H9 (cell line): ENCODE measurements around the gene KIAA1958. TPM values are rescaled to one million over a fixed set of nuclear protein-coding genes. Genes with fewer than 3 reads are reported as not detected.

Experiments
- DNase-seq: peaks from one replicate; pipeline ENCODE4 v3.0.0-alpha.2; 2017
- H2AFZ ChIP-seq: one replicate; pipeline ENCODE4 v1.6.1; 2013; ENCODE audit warnings: mild to moderate bottlenecking, low read length, control low read depth, moderate library complexity
- H2AK5ac ChIP-seq: 2 replicates; pipeline ENCODE4 v1.6.1; 2013; ENCODE audit warnings: low read length, control low read depth, mixed read lengths; ENCODE audit not compliant: insufficient read length
- H2BK120ac ChIP-seq: one replicate; pipeline ENCODE4 v1.6.1; 2013; ENCODE audit warnings: low read depth, mild to moderate bottlenecking, low read length, control low read depth, inconsistent platforms; ENCODE audit not compliant: poor library complexity, severe bottlenecking
- H2BK12ac ChIP-seq: 2 replicates; pipeline ENCODE4 v1.6.1; 2013; ENCODE audit warnings: low read length, control low read depth, mixed read lengths, low read depth; ENCODE audit not compliant: insufficient read length
- H2BK15ac ChIP-seq: 2 replicates; pipeline ENCODE4 v1.6.1; 2013; ENCODE audit warnings: low read depth, low read length, control low read depth
- H2BK20ac ChIP-seq: one replicate; pipeline ENCODE4 v1.6.1; 2013; ENCODE audit warnings: low read depth, mild to moderate bottlenecking, low read length, control low read depth, inconsistent platforms; ENCODE audit not compliant: poor library complexity, severe bottlenecking
- H2BK5ac ChIP-seq: 2 replicates; pipeline ENCODE4 v1.6.1; 2013; ENCODE audit warnings: low read length, control low read depth, mixed read lengths; ENCODE audit not compliant: insufficient read length
- H3K14ac ChIP-seq: 2 replicates; pipeline ENCODE4 v1.6.1; 2013; ENCODE audit warnings: low read length, control low read depth; ENCODE audit not compliant: insufficient read depth
- H3K18ac ChIP-seq: 2 replicates; pipeline ENCODE4 v1.6.1; 2013; ENCODE audit warnings: low read depth, mild to moderate bottlenecking, mixed read lengths, low read length, control low read depth; ENCODE audit not compliant: insufficient read length
- H3K23ac ChIP-seq: 2 replicates; pipeline ENCODE4 v1.6.1; 2013; ENCODE audit warnings: low read length, control low read depth, mixed read lengths, low read depth; ENCODE audit not compliant: insufficient read length
- H3K23me2 ChIP-seq: 2 replicates; pipeline ENCODE4 v1.6.1; 2013; ENCODE audit warnings: low read depth, mild to moderate bottlenecking, mixed read lengths, low read length, control low read depth; ENCODE audit not compliant: insufficient read length, poor library complexity, severe bottlenecking
- H3K27ac ChIP-seq: 2 replicates; pipeline ENCODE4 v1.5.1; 2013; ENCODE audit warnings: low read length, control low read depth, mixed read lengths, low read depth; ENCODE audit not compliant: insufficient read length
- H3K27me3 ChIP-seq: 2 replicates; pipeline ENCODE4 v1.6.1; 2013; ENCODE audit warnings: low read length, control low read depth, inconsistent platforms; ENCODE audit not compliant: insufficient read depth
- H3K4ac ChIP-seq: 2 replicates; pipeline ENCODE4 v1.6.1; 2013; ENCODE audit warnings: low read depth, mild to moderate bottlenecking, control low read depth, inconsistent platforms, low read length, moderate library complexity
- H3K4me1 ChIP-seq: 2 replicates; pipeline ENCODE4 v1.6.1; 2013; ENCODE audit warnings: low read length, control low read depth, inconsistent platforms; ENCODE audit not compliant: insufficient read depth
- H3K4me2 ChIP-seq: 2 replicates; pipeline ENCODE4 v1.6.1; 2013; ENCODE audit warnings: low read length, control low read depth, mixed read lengths; ENCODE audit not compliant: insufficient read length, insufficient read depth
- H3K56ac ChIP-seq: 2 replicates; pipeline ENCODE4 v1.6.1; 2013; ENCODE audit warnings: low read depth, mild to moderate bottlenecking, mixed read lengths, low read length, control low read depth; ENCODE audit not compliant: insufficient read length
- H3K79me1 ChIP-seq: 2 replicates; pipeline ENCODE4 v1.6.1; 2013; ENCODE audit warnings: low read depth, mild to moderate bottlenecking, moderate library complexity, low read length, control low read depth, inconsistent platforms; ENCODE audit not compliant: insufficient read depth, poor library complexity, severe bottlenecking
- H3K79me2 ChIP-seq: 2 replicates; pipeline ENCODE4 v1.6.1; 2013; ENCODE audit warnings: low read length, control low read depth, inconsistent platforms; ENCODE audit not compliant: insufficient read depth
- H3K9ac ChIP-seq: 2 replicates; pipeline ENCODE4 v1.6.1; 2013; ENCODE audit warnings: low read length, control low read depth, mixed read lengths; ENCODE audit not compliant: insufficient read length; ENCODE audit errors: extremely low read depth
- H3K9me3 ChIP-seq: one replicate; pipeline ENCODE4 v1.6.1; 2013; ENCODE audit warnings: low read depth, low read length, inconsistent platforms; ENCODE audit not compliant: control insufficient read depth
- H3T11ph ChIP-seq: one replicate; pipeline ENCODE4 v1.6.1; 2013; ENCODE audit warnings: mild to moderate bottlenecking, low read length, control low read depth, inconsistent platforms
- H4K20me1 ChIP-seq: one replicate; pipeline ENCODE4 v1.6.1; 2013; ENCODE audit not compliant: control insufficient read depth, insufficient read length, insufficient read depth
- H4K5ac ChIP-seq: 2 replicates; pipeline ENCODE4 v1.6.1; 2013; ENCODE audit warnings: low read depth, mild to moderate bottlenecking, mixed read lengths, low read length, control low read depth; ENCODE audit not compliant: insufficient read length
- H4K8ac ChIP-seq: replicated peaks from 2 replicates; pipeline ENCODE4 v1.6.1; 2013; ENCODE audit warnings: low read length, control low read depth, mixed read lengths, low read depth; ENCODE audit not compliant: insufficient read length
- H4K91ac ChIP-seq: 2 replicates; pipeline ENCODE4 v1.6.1; 2013; ENCODE audit warnings: low read depth, mild to moderate bottlenecking, moderate library complexity, mixed read lengths, low read length, control low read depth; ENCODE audit not compliant: insufficient read length
- H3K27ac Mint-ChIP-seq, 3 experiments: 2 replicates in 2 of 3; 3 replicates in 1 of 3; pipeline ENCODE4 v1.8.0; 2020 to 2021; ENCODE audit warnings: mixed read lengths in 3 of 3, mild to moderate bottlenecking in 1 of 3, moderate library complexity in 1 of 3
- H3K27me3 Mint-ChIP-seq: 2 replicates; pipeline ENCODE4 v1.8.0; 2021; ENCODE audit warnings: low read depth, mild to moderate bottlenecking, moderate library complexity, mixed read lengths
- H3K36me3 Mint-ChIP-seq, 3 experiments: 2 replicates in 2 of 3; 3 replicates in 1 of 3; pipeline ENCODE4 v1.8.0; 2020 to 2021; ENCODE audit warnings: low read depth in 3 of 3, mixed read lengths in 3 of 3; ENCODE audit not compliant: insufficient read depth in 1 of 3
- H3K4me1 Mint-ChIP-seq, 2 experiments: 2 replicates each; pipeline ENCODE4 v1.8.0; 2020; ENCODE audit warnings: mixed read lengths in 2 of 2
- H3K4me3 Mint-ChIP-seq, 2 experiments: 2 replicates in 1 of 2; 3 replicates in 1 of 2; pipeline ENCODE4 v1.8.0; 2020 to 2021; ENCODE audit warnings: mild to moderate bottlenecking in 2 of 2, mixed read lengths in 2 of 2, moderate library complexity in 1 of 2
- H3K9me3 Mint-ChIP-seq, 2 experiments: 2 replicates in 1 of 2; 3 replicates in 1 of 2; pipeline ENCODE4 v1.8.0; 2020; ENCODE audit warnings: mild to moderate bottlenecking in 2 of 2, mixed read lengths in 2 of 2, moderate library complexity in 1 of 2
- WGBS: extraction: QIAGEN DNeasy Blood & Tissue Kit; methylation state at CpG from one replicate; pipeline ENCODE4 v1.1.7; 2013; ENCODE audit warnings: missing lambda C conversion rate, low lambda C conversion rate, mixed read lengths; ENCODE audit not compliant: insufficient read length; ENCODE audit errors: extremely low coverage; 5-methylcytosine and 5-hydroxymethylcytosine counted together
- total RNA-seq: library from RNA; stranded (reverse); gene quantifications from 2 replicates; pipeline ENCODE4 v1.2.1, GENCODE V29; 2021
- TF ChIP-seq, protein P1 (sequence below): fragments of 200-600 bp; sonication (generic); conservative IDR thresholded peaks from 3 replicates; pipeline ENCODE4 v1.8.0; 2021; ENCODE audit warnings: antibody characterized with exemption, mild to moderate bottlenecking

Gene KIAA1958
- total RNA-seq, 1 experiment from 2014 or later: 34.0 TPM

DNA sequence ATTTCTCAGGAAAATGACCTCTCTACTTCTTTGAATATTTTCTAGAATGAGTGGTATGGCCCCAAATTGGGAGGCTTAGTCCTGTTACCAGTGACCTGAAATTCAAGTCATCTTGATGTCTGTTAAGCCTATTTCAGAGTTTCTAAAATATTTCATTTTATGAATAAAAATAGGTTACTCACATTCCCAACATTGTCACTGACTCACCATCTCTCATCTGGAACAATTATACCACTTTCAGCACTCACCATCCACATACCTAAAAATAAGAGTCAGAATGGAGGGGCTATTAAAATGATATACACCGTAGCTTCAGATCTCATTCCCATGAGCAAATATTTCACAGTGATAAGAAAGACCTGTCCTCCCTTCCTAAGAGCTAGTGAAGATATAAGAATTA lies 71.8 kb downstream of the KIAA1958 start:
- Histone ChIP-seq H3K9ac (no peak overlapping the region), H2BK120ac (no peak overlapping the region), H3K23me2 (no peaks in the 10 kb centered on the region), H3K4me1 (no peaks in the 10 kb centered on the region; the same call in 1 of the 2 replicates), H3K23ac (no peak overlapping the region), H2BK12ac (no peak overlapping the region), H2AFZ (no peak overlapping the region), H3K79me1 (peaks cover 3% of the 10 kb centered on the region), H4K8ac (no peak overlapping the region), H3K4ac (no peak overlapping the region), H4K5ac (no peak overlapping the region), H3K18ac (no peak overlapping the region), H3K79me2 (no peaks in the 10 kb centered on the region; the same call in 1 of the 2 replicates), H3K27ac (no peak overlapping the region), H3K56ac (no peak overlapping the region), H3T11ph (no peak overlapping the region), H3K4me2 (no peak overlapping the region), H4K20me1 (no peaks in the 10 kb centered on the region), H4K91ac (no peak overlapping the region), H2BK20ac (no peak overlapping the region), H3K14ac (no peak overlapping the region), H3K9me3 (no peaks in the 10 kb centered on the region), H2BK15ac (no peak overlapping the region), H2AK5ac (no peak overlapping the region), H3K27me3 (no peaks in the 10 kb centered on the region), H2BK5ac (no peak overlapping the region)
- no CpG with 5 or more reads among the region's 1 CpG for WGBS
- no peaks in the 10 kb centered on the region for H3K27me3 Mint-ChIP-seq
- TF ChIP-seq, protein P1, sequence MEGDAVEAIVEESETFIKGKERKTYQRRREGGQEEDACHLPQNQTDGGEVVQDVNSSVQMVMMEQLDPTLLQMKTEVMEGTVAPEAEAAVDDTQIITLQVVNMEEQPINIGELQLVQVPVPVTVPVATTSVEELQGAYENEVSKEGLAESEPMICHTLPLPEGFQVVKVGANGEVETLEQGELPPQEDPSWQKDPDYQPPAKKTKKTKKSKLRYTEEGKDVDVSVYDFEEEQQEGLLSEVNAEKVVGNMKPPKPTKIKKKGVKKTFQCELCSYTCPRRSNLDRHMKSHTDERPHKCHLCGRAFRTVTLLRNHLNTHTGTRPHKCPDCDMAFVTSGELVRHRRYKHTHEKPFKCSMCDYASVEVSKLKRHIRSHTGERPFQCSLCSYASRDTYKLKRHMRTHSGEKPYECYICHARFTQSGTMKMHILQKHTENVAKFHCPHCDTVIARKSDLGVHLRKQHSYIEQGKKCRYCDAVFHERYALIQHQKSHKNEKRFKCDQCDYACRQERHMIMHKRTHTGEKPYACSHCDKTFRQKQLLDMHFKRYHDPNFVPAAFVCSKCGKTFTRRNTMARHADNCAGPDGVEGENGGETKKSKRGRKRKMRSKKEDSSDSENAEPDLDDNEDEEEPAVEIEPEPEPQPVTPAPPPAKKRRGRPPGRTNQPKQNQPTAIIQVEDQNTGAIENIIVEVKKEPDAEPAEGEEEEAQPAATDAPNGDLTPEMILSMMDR: no peak
- no peak for DNase-seq
- H3K4me3 Mint-ChIP-seq: no peak overlapping the region
- H3K36me3 Mint-ChIP-seq: peaks cover 0 to 11% (median 10%) of the 10 kb centered on the region in 3 experiments; a peak in 6 of 7 replicates
- H3K9me3 Mint-ChIP-seq: 0 out of 5 replicates have a peak, but pooled peaks cover 0 to 3% of the 10 kb centered on the region in 2 experiments
- peaks cover 38 to 40% of the 10 kb centered on the region in 2 experiments for H3K4me1 Mint-ChIP-seq
- H3K27ac Mint-ChIP-seq: no peak overlapping the region
